Stimulated activated CD8-positive, alpha-beta memory T cell treated with anti-CD3 and anti-CD28 coated beads, Interleukin-12 subunit alpha, Interleukin-12 subunit beta, amount 100 ng/mL, for 1 hour (primary cell): ENCODE data around the gene TEAD4.

Experiments
- DNase-seq: peaks from one replicate; pipeline ENCODE4 v3.0.0-alpha.2; 2020; ENCODE audit warnings: low read depth

Gene TEAD4

DNA sequence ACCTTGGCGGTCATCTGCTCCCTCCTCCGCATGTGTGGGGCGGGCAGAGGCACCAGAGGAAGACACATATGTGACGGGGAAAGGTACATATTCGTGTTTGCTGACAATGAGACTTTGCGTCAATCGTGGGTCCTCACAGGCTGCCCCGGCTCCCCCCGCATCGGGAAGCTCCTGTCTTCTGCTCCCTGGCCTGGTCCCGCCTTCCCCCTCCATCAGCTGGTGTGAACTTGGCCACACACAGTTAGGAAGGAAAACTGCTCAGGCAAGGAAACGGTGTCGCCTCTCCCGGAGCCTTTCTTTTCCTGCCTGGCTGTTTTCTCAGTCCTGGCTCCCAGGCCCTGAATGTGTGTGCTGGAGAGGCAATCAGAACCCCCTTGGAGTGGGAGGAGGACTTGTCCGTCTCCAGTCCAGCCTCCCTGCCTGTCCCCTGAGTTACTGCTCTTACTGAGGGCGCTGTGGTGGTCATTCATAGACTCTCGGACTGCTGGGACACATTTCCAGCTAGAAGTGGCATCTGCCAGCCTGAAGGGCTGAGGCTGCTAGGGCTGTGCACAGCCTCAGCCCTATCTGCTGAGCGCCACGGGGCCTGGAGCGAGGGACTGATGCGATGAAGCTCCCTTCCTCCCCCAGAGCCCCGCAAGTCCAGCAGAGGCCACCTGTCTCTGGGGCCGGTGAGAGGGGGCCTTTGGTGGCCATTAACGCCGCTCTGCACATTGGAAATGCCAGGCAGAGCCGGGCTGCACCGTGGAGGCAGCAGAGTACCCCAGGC lies 73.8 kb downstream of the TEAD4 start:
- DNase-seq, result no peak

DNA sequence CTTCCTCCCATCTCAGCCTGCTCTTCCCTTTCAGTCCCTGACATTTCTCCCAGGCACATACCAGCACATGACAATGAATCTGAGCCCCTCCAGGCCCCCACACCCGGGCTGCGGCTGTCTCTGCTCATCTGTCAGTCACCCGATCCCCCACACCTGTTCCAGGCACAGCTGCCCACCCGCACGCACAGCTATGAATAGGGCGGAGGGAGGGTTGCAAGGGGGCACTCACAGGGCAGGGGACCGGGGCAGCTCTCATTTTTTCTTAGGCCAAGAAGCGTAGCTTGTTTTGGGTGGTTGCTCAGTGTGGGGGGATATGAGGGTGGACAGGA lies 74.3 kb downstream of the TEAD4 start:
- DNase-seq, result no peak

DNA sequence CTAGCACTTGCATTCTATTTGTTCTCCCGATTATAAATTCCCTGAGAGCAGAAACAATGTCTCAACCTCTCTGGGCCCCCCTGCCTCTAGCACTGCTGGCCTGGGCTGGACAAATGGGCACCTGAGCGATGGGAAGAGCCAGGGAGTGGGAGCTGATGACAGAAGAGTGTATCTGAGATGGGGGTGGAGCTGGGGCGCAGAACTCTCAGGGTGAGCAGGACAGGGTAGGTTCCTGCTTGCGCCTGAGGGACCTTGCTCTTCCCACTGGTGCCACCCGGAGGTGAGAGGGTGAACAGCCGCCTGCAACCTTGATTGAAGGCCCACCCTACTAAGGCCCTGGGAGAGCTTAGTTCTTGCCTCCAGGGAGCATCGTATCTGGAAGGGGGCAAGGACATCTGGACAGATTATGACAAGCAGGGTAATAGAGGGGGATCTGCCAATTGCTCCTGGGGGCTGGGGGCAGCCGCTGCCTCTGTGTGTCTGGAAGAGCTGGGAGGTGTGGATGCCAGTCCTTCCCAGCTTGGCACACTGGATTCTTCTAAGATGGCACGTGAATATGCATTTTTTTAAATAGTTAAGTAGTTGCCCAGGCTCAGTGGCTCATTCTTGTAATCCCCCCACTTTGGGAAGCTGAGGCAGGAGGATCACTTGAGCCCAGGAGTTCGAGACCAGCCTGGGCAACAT lies 75.0 kb downstream of the TEAD4 start:
- DNase-seq, result no peak

DNA sequence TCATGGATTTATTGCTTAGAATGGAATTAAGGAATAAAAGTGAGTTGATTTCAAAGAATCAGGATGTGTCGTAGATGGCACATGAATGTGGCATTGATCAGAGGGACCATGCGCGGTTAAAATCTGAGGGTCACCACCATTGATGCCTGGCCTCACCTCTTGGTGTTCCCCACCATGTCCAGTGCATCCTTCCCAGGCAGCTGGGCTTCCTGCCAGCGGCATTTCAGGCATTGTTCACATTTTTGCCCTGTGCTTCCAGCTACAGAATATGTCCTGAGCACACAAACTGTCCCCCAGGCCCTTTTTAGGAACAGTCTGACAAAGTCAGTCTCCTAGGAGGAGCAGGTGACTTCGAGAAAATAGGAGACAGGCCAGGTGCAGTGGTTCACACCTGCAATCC lies 76.0 kb downstream of the TEAD4 start:
- no peak for DNase-seq

DNA sequence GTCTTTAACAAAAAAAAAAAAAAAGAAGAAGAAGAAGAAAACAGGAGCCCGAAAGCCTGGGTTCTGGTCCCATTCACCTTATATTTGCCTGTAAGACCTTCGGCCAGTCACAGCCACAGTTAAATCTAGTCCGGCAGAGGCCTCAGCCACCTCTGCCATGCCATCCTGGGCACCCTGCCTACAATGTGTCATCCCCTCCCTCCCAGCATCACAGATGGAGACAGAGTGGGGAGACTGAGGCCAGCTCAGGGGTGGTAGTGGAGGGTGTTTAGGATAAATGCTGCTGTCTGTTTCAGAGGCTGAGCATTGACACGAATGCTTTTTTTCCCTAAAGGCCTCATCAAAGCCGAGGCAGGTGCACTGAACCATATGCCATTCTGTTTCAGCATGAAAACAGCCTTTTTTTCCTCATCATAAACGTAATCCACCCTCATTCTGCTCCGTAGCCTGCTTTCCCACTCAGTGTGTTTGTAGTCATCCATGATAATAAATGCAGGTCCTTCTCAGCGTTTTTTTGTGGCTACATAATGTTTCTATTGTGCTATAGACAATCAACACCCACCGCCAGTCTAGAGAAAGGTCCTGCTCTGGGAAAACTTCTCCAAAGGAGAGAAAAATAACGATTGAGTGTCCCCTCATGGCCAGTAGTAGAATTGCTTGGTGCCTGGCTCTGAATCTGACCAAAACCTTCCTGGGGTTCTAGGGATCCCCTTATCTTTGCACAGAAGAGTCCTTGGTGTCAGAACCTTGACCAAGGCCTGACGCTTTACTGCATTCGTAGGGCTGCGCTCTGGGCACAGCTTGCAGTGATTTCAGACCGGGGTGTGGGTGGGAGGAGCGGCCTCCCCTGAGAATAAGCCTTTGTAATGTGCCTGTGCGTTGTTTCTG lies 76.9 kb downstream of the TEAD4 start:
- no peak for DNase-seq

DNA sequence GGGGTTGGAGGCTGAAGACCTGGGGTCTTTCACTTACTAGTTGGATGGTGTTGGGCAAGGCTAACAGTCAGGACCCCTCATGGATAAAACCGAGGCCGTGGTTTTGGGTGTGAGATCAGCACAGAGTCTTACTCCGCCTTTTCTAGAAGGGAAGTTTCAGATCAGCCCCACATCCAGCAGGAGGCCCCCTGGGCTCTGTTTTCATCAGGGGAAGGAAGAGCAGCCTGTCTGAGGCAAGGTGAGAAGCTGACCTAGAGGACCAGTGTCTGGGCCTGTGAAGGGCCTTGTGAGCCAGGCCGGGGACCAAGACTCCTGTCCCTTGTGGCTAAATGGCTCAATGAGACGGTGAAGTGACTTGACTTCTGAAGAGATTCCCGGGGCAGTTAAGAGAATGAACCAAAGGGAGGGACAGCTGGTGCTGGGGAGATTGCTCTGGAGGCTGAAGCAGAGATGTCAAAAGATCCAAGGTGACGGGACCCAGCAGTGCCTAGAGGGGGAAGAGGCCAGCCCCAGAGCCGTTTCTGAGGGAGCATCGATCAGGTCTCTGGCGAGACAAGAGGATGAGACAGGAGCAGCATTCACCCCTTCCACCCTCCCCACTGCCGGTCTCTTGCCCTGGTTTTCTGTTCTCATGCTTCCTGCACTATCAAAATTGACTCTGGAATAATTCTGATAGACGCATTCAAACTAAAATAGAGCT lies 77.9 kb downstream of the TEAD4 start:
- no peak for DNase-seq

DNA sequence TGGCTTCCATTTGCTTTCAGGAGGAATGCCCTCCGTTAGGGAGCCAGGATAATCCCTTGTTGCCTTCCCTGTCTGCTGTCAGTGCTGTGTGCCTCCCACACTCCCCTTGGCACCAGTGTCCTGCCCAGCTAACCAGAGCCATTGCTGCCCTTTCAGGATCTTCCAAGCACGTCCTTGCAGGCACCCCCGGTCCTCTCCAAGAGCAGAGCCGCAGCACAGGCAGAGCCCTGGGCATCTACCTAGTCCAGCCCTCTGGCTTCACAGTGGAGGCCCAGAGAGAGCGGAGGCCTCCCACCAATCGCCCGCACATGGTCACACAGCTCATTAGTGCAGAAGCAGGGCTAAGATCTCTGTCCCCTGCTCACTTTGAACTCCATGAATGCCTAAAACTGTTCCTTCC lies 79.0 kb downstream of the TEAD4 start:
- no peak for DNase-seq

DNA sequence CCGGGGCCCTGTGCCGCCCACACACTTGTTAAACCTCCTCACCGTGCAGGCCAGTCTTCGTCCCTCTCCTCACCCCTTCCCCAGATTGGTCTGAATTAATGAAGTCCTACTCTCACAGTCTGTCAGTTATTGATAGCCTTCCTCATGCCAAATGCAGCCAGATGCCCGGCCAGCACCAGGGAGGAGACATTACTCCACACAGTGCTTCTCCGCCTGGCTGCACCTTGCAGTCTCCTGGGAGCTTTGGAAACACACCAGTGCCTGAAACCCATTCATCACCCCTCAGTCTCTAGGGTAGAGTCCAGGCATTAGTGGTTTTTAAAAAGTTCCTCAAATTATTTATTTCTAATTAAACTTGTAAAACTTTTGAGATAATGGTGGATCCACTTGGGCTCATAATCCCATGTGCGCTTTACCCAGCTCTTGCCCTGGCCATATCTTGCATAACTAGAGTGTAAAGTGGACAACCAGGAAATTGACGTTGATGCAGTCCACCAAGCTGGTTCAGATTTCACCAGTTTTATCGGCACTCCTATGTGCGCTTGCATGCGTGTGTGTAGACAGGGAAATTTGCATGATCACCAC lies 79.8 kb downstream of the TEAD4 start:
- no peak for DNase-seq

DNA sequence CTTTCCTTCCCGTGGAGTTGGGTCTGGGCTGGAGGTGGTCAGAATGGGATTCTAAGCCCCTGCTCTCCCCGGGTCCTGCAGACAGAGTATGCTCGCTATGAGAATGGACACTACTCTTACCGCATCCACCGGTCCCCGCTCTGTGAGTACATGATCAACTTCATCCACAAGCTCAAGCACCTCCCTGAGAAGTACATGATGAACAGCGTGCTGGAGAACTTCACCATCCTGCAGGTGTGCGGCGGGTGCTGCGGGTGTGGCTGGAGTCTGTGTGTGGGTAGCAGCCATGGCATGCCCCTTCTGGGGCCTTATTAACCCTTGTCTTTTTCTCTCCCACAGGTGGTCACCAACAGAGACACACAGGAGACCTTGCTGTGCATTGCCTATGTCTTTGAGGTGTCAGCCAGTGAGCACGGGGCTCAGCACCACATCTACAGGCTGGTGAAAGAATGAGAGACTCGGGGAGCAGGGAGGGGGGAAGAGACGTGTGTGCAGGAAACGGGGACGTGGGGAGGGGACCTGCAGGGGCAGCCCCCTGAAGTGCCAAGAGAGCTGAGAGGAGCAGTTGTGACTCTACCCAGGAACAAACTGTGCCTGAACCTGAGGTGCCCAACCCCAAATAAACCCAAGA lies 80.9 kb downstream of the TEAD4 start:
- DNase-seq, result no peak

DNA sequence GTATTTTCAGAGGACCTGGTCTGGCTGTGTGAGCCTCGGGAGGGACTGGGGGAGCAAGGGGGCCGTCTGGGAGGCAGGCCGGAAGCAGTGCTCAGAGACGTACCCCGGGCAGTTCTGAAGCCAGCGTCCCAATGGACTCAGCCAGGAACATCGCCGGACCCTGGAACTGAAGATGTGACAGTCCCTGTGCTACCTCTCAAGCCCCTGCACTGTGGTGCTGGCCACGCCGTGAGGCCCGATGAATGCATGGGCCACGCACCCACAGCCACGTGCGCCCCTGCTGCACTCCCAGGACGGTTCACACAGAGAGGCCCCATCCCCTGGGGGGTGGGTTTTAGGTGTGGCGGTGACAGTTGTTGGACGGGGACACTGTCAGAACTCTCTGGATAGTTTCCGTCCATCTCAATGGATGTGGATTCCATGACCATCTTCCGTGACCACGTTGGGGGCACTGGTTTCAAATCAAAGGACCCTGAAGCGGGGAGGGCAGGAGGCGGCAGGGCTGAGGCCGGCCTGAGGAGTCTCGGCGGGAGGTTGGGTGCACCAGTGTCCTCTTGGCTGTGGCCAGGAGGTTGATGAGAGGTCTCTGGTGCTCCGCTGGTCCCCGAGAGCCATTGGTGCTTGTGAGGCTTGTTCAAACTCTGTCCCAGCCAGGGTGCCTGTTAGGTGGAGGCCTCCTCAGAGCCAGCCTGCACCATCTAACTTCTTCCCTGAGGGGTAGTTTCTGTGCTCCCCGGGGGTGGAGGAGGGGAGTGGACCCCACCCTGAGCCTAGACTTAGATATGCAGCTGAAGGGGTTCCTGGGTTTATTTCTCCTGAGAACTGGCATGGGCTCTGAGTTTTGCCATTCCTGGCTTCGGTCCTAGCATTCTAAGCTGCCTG lies 81.7 kb downstream of the TEAD4 start:
- no peak for DNase-seq

DNA sequence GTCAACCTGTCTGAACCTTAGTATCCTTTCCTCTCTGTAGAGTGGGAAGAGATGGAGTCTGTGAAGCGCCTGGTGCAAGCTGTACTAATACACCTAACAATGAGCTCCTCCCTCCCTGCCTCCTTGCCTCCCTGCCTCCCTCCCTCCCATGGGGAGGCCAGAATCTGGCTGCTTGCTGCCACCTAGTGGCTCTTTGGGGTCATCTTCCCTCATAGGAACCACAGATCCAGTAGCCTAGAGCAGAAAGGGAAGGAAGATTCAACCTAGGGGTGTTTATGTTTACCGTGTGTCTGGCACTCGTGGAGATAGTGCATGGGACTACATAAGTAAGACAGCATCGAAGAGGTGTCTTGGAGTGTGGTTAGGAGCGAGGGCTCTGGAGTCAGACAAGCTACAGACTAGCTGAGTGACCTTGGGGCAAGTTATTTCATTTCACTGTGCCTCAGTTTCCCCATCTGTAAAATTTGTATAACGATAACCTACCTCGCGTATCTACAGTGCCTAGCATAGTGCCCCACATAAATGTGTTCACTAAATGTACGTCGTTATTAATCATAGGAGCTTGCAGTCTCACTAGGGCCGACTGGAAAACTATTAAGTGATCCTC lies 82.5 kb downstream of the TEAD4 start:
- no peak for DNase-seq

DNA sequence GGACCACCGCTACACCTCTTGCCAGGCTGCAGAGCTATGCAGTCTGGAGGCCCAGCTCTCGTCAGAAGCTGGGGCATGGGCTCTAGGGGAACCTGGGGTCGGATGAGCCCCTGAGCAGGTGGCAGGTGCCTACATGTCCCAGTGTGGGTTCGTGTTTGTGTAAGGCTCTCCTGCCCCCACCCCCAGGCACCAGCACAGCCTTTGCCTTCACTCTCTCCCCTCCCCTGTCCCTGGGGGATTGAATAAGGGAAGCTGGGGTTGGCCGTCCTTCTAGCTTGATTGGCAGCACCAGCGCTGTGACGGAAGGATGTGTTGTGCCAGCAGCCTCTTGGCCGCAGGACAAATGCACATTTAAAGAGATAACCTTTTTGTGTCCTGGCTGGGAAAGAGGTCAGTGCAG lies 83.2 kb downstream of the TEAD4 start:
- no peak for DNase-seq

DNA sequence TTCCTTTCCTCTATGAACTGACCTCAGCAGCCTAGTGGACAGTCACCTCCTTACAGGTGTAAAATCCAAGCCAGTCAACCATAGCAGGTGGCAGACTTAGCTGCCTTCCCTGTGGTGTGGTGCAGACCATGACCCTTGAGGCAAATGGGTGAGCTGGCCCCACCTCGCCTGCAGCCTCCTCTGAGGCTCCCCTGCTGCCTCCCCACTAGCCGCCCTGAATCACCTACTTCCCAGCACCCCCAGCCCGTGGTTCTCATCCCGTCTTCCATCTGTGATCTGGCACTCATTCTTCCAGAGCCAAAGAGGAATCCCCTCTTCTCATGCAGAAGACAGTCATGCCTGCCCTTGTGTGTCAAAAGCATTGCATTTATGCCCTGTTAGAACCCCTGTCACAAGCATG lies 83.6 kb downstream of the TEAD4 start:
- DNase-seq, result no peak

DNA sequence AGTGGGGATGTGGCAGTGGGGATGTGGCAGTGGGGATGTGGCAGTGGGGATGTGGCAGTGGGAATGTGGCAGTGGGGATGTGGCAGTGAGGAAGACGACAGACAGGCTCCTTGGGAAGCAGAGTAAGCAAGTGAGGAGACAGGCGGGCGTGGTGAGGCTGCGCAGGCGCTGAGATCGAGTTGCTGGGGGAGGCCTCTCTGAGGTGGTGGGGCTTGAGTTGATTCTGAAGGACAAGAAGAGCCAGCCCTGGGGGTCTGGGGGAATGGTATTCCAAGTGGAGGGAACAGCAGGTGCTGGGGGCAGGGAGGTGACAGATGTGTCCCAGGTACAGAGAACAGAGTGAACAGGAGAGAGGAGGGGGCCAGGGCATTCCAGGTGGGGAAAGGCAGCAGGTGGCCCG lies 84.2 kb downstream of the TEAD4 start:
- no peak for DNase-seq

DNA sequence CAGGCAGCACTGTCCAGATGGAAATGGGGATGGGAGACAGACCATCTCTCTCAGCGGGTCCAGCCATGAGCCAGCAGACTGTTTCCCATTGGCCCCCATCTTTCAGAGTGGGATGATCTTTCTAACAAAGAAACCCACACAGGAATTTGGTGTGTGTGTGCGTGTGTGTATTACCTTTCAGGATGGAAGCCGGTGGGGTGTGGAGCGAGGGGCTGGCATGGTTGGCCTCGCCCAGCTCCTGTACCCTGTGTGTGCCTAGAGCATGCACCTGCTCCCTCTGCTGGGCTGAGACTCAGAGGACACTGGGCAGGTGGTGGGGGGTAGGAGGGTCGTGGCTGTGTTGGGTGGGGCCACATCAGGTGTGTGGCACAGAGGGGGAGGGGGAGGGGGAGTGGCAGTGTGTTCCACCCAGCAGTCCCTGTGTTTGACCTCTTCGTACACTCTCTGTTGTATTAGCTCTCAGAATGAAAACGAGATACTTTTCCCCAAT lies 85.0 kb downstream of the TEAD4 start:
- no peak for DNase-seq

DNA sequence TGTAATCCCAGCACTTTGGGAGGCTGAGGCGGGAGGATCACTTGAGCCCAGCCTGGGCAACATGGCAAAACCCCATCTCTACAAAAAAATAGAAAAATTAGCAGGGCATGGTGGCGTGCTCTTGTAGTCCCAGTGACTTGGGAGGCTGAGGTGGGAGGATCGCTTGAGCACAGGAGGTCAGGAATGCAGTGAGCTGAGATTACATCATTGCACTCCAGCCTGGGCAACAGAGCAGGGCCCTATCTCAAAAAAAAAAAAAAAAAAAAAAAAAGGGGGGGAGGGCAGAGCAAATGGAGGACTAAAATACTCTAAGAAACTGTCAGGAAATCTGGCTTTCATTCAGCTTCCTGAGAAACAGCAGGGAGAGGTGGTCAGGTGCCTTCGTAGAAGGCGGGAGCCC lies 86.3 kb downstream of the TEAD4 start:
- DNase-seq, result no peak

DNA sequence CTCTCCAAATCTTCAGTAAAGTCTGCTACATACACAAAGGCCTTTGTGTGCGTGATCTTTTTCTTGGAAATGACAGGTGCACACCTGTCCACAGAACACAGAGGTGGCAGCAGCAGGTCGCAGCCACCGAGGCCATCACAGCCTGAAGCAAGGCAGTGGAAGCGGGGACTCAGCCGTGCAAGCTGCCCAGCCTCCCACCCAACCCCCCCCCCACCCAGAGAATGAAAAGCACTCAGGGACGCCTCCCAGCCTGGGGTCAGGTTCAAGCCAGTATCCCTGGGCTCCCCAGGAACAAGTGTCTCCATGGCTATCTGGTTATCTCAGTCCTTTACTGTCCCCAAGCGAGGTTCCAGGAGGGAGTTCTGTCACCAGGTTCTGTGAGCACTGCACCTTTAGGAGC lies 86.8 kb downstream of the TEAD4 start:
- DNase-seq, result no peak

DNA sequence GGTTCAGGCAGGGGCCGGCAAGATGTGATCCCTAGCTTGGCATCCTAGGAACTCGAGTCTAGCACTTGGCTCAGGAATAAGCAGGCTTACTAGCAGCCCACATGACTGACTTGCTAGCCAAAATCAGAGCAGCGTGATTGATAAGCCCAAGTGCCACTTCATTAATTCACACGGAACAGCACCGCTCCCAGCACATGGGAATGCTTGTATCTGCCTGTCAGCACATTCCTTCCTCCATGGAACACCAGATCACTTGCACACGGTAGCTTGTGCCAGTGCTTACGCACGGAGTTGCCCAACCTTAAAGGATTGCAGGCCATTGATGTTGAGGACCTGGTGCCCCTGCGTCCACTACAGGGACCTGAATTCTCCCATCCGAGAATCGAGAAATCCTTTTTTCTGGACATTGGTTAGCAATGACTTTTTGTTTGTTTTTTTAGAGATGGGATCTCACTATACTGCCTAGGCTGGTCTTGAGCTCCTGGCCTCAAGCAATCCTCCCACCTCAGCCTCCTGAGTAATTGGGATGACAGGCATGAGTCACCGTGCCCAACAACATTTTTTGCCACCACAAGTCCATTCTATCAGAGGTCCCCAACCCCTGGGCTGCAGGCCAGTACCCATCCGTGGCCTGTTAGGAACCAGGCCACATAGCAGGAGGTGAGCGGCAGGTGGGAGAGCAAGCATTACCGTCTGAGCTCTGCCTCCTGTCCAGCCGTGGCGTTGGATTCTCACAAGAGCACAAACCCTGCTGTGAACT lies 87.4 kb downstream of the TEAD4 start:
- no peak for DNase-seq

DNA sequence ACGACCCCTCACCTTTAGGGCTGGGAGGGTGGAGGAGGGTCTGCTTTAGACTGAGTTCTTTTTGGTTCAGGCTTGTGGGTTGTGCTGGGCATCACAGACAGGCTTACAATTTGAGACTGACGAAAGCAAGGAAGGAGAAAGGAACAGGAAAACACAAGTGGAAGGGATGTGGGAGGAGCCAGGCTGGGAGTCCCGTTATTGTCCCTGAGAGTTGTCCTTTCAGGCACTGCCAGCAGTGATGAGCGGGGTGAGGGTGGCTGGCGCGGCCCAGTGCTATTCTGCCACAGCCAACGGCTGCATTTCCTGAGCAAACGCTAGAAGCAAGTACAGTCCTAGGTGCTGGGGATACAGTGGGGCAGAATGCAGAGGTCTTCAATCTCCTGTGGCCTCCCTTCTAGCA lies 88.8 kb downstream of the TEAD4 start:
- no peak for DNase-seq
